ENCODE data around the gene ERLIN1.

ERLIN1 gene

GRCh38 chr10:100172349-100172748 lies 13.5 kb downstream of the ERLIN1 start:
- no peak for DNase-seq (ENCODE audit: low spot score)

GRCh38 chr10:100168313-100168643 lies 17.6 kb downstream of the ERLIN1 start:
- no peak for DNase-seq (ENCODE audit: low spot score)

- DNase-seq (ENCODE audit: low spot score), result no peak
Measured at GRCh38 chr10:100167553-100168312, 18.1 kb downstream of the ERLIN1 start.

- DNase-seq (ENCODE audit: low spot score), result no peak
Measured at GRCh38 chr10:100163704-100164621, 21.9 kb downstream of the ERLIN1 start.

- DNase-seq (ENCODE audit: low spot score), result no peak
Measured at GRCh38 chr10:100162696-100163095, 23.1 kb downstream of the ERLIN1 start.

GRCh38 chr10:100158044-100158805 lies 27.6 kb downstream of the ERLIN1 start:
- DNase-seq (ENCODE audit: low spot score), result no peak

- no peak for DNase-seq (ENCODE audit: low spot score)
Measured at GRCh38 chr10:100157156-100157555, 28.7 kb downstream of the ERLIN1 start.

GRCh38 chr10:100155936-100156335 lies 29.9 kb downstream of the ERLIN1 start:
- DNase-seq (ENCODE audit: low spot score), result no peak

- DNase-seq (ENCODE audit: low spot score), result no peak
Measured at GRCh38 chr10:100154666-100155065, 31.2 kb downstream of the ERLIN1 start.

GRCh38 chr10:100153239-100153825 lies 32.5 kb downstream of the ERLIN1 start:
- no peak for DNase-seq (ENCODE audit: low spot score)

- DNase-seq (ENCODE audit: low spot score), result no peak
Measured at GRCh38 chr10:100151723-100152300, 34.0 kb downstream of the ERLIN1 start.

- DNase-seq (ENCODE audit: low spot score), result no peak
Measured at GRCh38 chr10:100148353-100149211, 37.2 kb downstream of the ERLIN1 start.

- DNase-seq (ENCODE audit: low spot score), result no peak
Measured at GRCh38 chr10:100146875-100147650, 38.8 kb downstream of the ERLIN1 start.

- no peak for DNase-seq (ENCODE audit: low spot score)
Measured at GRCh38 chr10:100146398-100146797, 39.4 kb downstream of the ERLIN1 start.

GRCh38 chr10:100143756-100144155 lies 42.1 kb downstream of the ERLIN1 start:
- DNase-seq (ENCODE audit: low spot score), result no peak

- no peak for DNase-seq (ENCODE audit: low spot score)
Measured at GRCh38 chr10:100141446-100142087, 44.3 kb downstream of the ERLIN1 start.

- DNase-seq (ENCODE audit: low spot score), result no peak
Measured at GRCh38 chr10:100140070-100140469, 45.8 kb downstream of the ERLIN1 start.

GRCh38 chr10:100138921-100139496 lies 46.8 kb downstream of the ERLIN1 start:
- no peak for DNase-seq (ENCODE audit: low spot score)

- DNase-seq (ENCODE audit: low spot score), result no peak
Measured at GRCh38 chr10:100135486-100135885, 50.3 kb downstream of the ERLIN1 start.
